Neuronal stem cell (in vitro differentiated cells): ENCODE results near the gene SEC14L3.
"Not testable (repeated sequence)": the region's sequence is repeated elsewhere in the genome, so short reads cannot be mapped to it uniquely, and the experiment has no call there.

ENCODE experiments used
- DNase-seq: peaks from one replicate; pipeline ENCODE4 v3.0.0-alpha.2; 2013; ENCODE audit warnings: low spot score
- H2AFZ ChIP-seq: one replicate; pipeline ENCODE4 v1.6.1; 2013; ENCODE audit warnings: mild to moderate bottlenecking, low read length, inconsistent platforms
- H2AK5ac ChIP-seq: 2 replicates; pipeline ENCODE4 v1.6.1; 2013; ENCODE audit warnings: low read depth, mild to moderate bottlenecking, inconsistent platforms, low read length, moderate library complexity, mixed read lengths
- H2BK120ac ChIP-seq: 2 replicates; pipeline ENCODE4 v1.6.1; 2013; ENCODE audit warnings: low read depth, mild to moderate bottlenecking, inconsistent platforms, low read length, moderate library complexity, mixed read lengths
- H2BK12ac ChIP-seq: one replicate; pipeline ENCODE4 v1.6.1; 2013; ENCODE audit warnings: low read length, inconsistent platforms
- H2BK15ac ChIP-seq: 2 replicates; pipeline ENCODE4 v1.6.1; 2013; ENCODE audit warnings: mild to moderate bottlenecking, low read length, inconsistent platforms, mixed read lengths
- H2BK5ac ChIP-seq: one replicate; pipeline ENCODE4 v1.6.1; 2013; ENCODE audit warnings: inconsistent platforms, mild to moderate bottlenecking, low read length, moderate library complexity
- H3K14ac ChIP-seq: one replicate; pipeline ENCODE4 v1.6.1; 2013; ENCODE audit warnings: low read length, inconsistent platforms
- H3K18ac ChIP-seq: 2 replicates; pipeline ENCODE4 v1.6.1; 2013; ENCODE audit warnings: low read length, inconsistent platforms
- H3K23ac ChIP-seq: 2 replicates; pipeline ENCODE4 v1.6.1; 2013; ENCODE audit warnings: low read depth, mild to moderate bottlenecking, mixed read lengths, low read length, inconsistent platforms; ENCODE audit not compliant: poor library complexity
- H3K27ac ChIP-seq: replicated peaks from 3 replicates; pipeline ENCODE4 v1.5.1; 2013; ENCODE audit warnings: low read length, inconsistent platforms
- H3K27me3 ChIP-seq, 3 experiments: 2 replicates each; pipeline ENCODE4 v1.6.1; 2013; ENCODE audit warnings: low read length in 3 of 3, mild to moderate bottlenecking in 2 of 3, inconsistent platforms in 1 of 3, low read depth in 1 of 3, mixed read lengths in 1 of 3, moderate library complexity in 1 of 3; ENCODE audit not compliant: control insufficient read depth in 3 of 3, insufficient read depth in 3 of 3
- H3K36me3 ChIP-seq, 2 donors: replicated peaks in 1 of 2; 2 replicates each; pipeline ENCODE4 v1.6.1; 2013; ENCODE audit warnings: low read length in 2 of 2; ENCODE audit not compliant: control insufficient read depth in 2 of 2, insufficient read depth in 2 of 2
- H3K4ac ChIP-seq: 2 replicates; pipeline ENCODE4 v1.6.1; 2013; ENCODE audit warnings: inconsistent platforms, mild to moderate bottlenecking, low read length, moderate library complexity
- H3K4me1 ChIP-seq, 2 donors: 1 replicate in 1 of 2; 2 replicates in 1 of 2; pipeline ENCODE4 v1.6.1; 2013; ENCODE audit warnings: low read length in 2 of 2, low read depth in 1 of 2; ENCODE audit not compliant: control insufficient read depth in 2 of 2, insufficient read depth in 1 of 2
- H3K4me2 ChIP-seq: one replicate; pipeline ENCODE4 v1.6.1; 2013; ENCODE audit warnings: mild to moderate bottlenecking, low read length, inconsistent platforms; ENCODE audit not compliant: insufficient read depth, poor library complexity, severe bottlenecking
- H3K4me3 ChIP-seq, 2 donors: 2 replicates each; pipeline ENCODE4 v1.5.1; 2013; ENCODE audit warnings: low read length in 2 of 2, mild to moderate bottlenecking in 2 of 2, inconsistent platforms in 1 of 2, moderate library complexity in 1 of 2
- H3K79me1 ChIP-seq: one replicate; pipeline ENCODE4 v1.6.1; 2013; ENCODE audit warnings: low read depth, mild to moderate bottlenecking, inconsistent platforms, low read length, moderate library complexity
- H3K9ac ChIP-seq: one replicate; pipeline ENCODE4 v1.6.1; 2013; ENCODE audit warnings: mild to moderate bottlenecking, low read depth, low read length, inconsistent platforms; ENCODE audit not compliant: poor library complexity
- H3K9me3 ChIP-seq, 2 donors: replicated peaks in 1 of 2; 2 replicates each; pipeline versions ENCODE3 to v1.6.1; 2013; ENCODE audit warnings: low read length in 2 of 2, mild to moderate bottlenecking in 2 of 2, inconsistent platforms in 1 of 2, low read depth in 1 of 2, mixed read lengths in 1 of 2, moderate library complexity in 1 of 2; ENCODE audit not compliant: control insufficient read depth in 2 of 2, insufficient read depth in 1 of 2
- H4K8ac ChIP-seq: one replicate; pipeline ENCODE4 v1.6.1; 2013; ENCODE audit warnings: low read depth, mild to moderate bottlenecking, inconsistent platforms, low read length, moderate library complexity
- H4K91ac ChIP-seq: one replicate; pipeline ENCODE4 v1.6.1; 2013; ENCODE audit warnings: low read length, low read depth, mild to moderate bottlenecking, inconsistent platforms; ENCODE audit not compliant: poor library complexity
- WGBS, 2 donors: extraction: QIAGEN DNeasy Blood & Tissue Kit; methylation state at CpG; one replicate each; pipeline ENCODE4 v1.1.7; 2013; ENCODE audit warnings: missing lambda C conversion rate in 2 of 2, mixed read lengths in 1 of 2; ENCODE audit not compliant: insufficient read length in 2 of 2, insufficient replicate concordance in 1 of 2; ENCODE audit errors: extremely low coverage in 2 of 2; 5-methylcytosine and 5-hydroxymethylcytosine counted together

Gene SEC14L3

DNA sequence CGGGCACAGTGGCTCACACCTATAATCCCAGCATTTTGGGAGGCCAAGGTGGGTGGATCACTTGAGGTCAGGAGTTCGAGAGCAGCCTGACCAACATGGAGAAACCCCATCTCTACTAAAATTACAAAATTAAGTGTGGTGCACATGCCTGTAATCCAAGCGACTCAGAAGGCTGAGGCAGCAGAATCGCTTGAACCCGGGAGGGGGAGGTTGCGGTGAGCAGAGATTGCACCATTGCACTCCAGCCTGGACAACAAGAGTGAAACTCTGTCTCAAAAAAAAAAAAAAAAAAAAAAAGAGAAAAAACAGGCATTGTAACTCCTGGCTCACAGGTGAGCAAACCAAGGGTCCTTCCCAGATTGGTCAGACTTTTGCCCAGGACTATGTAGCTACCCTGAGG is 11.3 kb downstream of the SEC14L3 start:
- not testable (repeated sequence) for H2BK15ac ChIP-seq, H4K91ac ChIP-seq, H3K14ac ChIP-seq, H3K18ac ChIP-seq, H3K27me3 ChIP-seq, H3K79me1 ChIP-seq, H3K4ac ChIP-seq, H4K8ac ChIP-seq, H2BK120ac ChIP-seq, H3K23ac ChIP-seq, H3K4me3 ChIP-seq, H3K9ac ChIP-seq, H3K9me3 ChIP-seq, H3K27ac ChIP-seq, H3K4me2 ChIP-seq, H2AK5ac ChIP-seq, H3K4me1 ChIP-seq, H2AFZ ChIP-seq, H2BK12ac ChIP-seq, H3K36me3 ChIP-seq, DNase-seq, H2BK5ac ChIP-seq
- no CpG with 5 or more reads among the region's 6 CpGs for WGBS, 2 donors

- no peaks in the 10 kb centered on the region for H3K79me1 ChIP-seq
- no peaks in the 10 kb centered on the region for H3K4me1 ChIP-seq
- no peak overlapping the region for H3K27ac ChIP-seq
- H2BK15ac ChIP-seq, result no peak overlapping the region
- H2BK12ac ChIP-seq, result no peak overlapping the region
- no peak overlapping the region for H3K14ac ChIP-seq
- H3K27me3 ChIP-seq, result peaks cover 0 to 2% (median 0%) of the 10 kb centered on the region in 3 experiments
- no peak overlapping the region for H3K18ac ChIP-seq
- no peak overlapping the region for H2BK5ac ChIP-seq
- H3K9ac ChIP-seq, result no peak overlapping the region
- no CpG with 5 or more reads among the region's 4 CpGs for WGBS, 2 donors
- no peak overlapping the region for H2AK5ac ChIP-seq
- no peak overlapping the region for H2BK120ac ChIP-seq
- H2AFZ ChIP-seq, result no peak overlapping the region
- no peaks in the 10 kb centered on the region for H3K36me3 ChIP-seq
- H4K91ac ChIP-seq, result no peak overlapping the region
- no peak overlapping the region for H3K23ac ChIP-seq
- no peak overlapping the region for H4K8ac ChIP-seq
- no peak overlapping the region for H3K4ac ChIP-seq
- H3K4me2 ChIP-seq, result no peak overlapping the region
- H3K4me3 ChIP-seq, result no peak overlapping the region
- no peaks in the 10 kb centered on the region for H3K9me3 ChIP-seq
- no peak for DNase-seq
Measured at GRCh38 chr22:30460147-30460546, 11.7 kb downstream of the SEC14L3 start.

GRCh38 chr22:30459181-30460052 is 12.4 kb downstream of the SEC14L3 start:
- no peak overlapping the region for H4K91ac ChIP-seq
- H3K27me3 ChIP-seq, result peaks cover 0 to 2% (median 0%) of the 10 kb centered on the region in 3 experiments
- H3K4me3 ChIP-seq, result no peak overlapping the region
- no peak overlapping the region for H2BK5ac ChIP-seq
- H3K36me3 ChIP-seq, result no peaks in the 10 kb centered on the region
- no peak overlapping the region for H2BK120ac ChIP-seq
- no peak overlapping the region for H2BK15ac ChIP-seq
- no peak overlapping the region for H3K14ac ChIP-seq
- no peak overlapping the region for H3K23ac ChIP-seq
- H3K27ac ChIP-seq, result no peak overlapping the region
- no peaks in the 10 kb centered on the region for H3K4me1 ChIP-seq
- H3K4ac ChIP-seq, result no peak overlapping the region
- H3K79me1 ChIP-seq, result no peaks in the 10 kb centered on the region
- no peak overlapping the region for H2AK5ac ChIP-seq
- peak; percentile 43 for DNase-seq
- H2AFZ ChIP-seq, result no peak overlapping the region
- no CpG with 5 or more reads among the region's 4 CpGs for WGBS, 2 donors
- H4K8ac ChIP-seq, result no peak overlapping the region
- H3K4me2 ChIP-seq, result no peak overlapping the region
- H3K9ac ChIP-seq, result no peak overlapping the region
- H2BK12ac ChIP-seq, result no peak overlapping the region
- H3K18ac ChIP-seq, result no peak overlapping the region
- no peaks in the 10 kb centered on the region for H3K9me3 ChIP-seq

DNA sequence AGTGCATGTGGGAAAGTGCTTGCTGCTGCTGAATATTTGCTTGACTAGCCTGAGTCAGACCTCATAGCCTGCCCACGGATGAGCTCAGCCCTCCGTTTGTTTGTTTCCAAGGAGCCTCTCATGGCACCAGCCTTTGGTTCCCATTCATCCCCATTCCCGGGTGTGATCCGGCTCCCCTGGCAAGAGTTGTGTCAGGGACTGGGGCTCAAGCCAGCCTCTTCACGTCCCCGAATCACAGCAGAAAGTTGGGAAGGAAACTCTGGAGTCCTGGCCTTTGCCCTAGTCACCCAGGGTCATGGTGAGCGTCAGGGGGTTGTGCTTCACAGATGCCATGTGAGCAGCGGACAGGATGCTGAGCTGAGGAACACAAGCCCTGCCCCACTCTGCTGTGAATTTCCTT is 13.8 kb downstream of the SEC14L3 start:
- H3K4me1 ChIP-seq, result no peaks in the 10 kb centered on the region
- H3K9me3 ChIP-seq, result no peaks in the 10 kb centered on the region
- no peak overlapping the region for H2BK5ac ChIP-seq
- no peak overlapping the region for H3K9ac ChIP-seq
- no peak overlapping the region for H4K8ac ChIP-seq
- WGBS, 2 donors, result no CpG with 5 or more reads among the region's 8 CpGs
- H3K4ac ChIP-seq, result no peak overlapping the region
- peaks cover 0 to 2% (median 0%) of the 10 kb centered on the region in 3 experiments for H3K27me3 ChIP-seq
- H3K27ac ChIP-seq, result no peak overlapping the region
- H2BK120ac ChIP-seq, result no peak overlapping the region
- DNase-seq, result no peak
- H3K23ac ChIP-seq, result no peak overlapping the region
- no peak overlapping the region for H4K91ac ChIP-seq
- no peak overlapping the region for H2BK12ac ChIP-seq
- no peak overlapping the region for H3K14ac ChIP-seq
- H3K18ac ChIP-seq, result no peak overlapping the region
- no peak overlapping the region for H3K4me2 ChIP-seq
- H2AK5ac ChIP-seq, result no peak overlapping the region
- H2AFZ ChIP-seq, result no peak overlapping the region
- no peak overlapping the region for H2BK15ac ChIP-seq
- H3K4me3 ChIP-seq, result no peak overlapping the region
- no peaks in the 10 kb centered on the region for H3K36me3 ChIP-seq
- H3K79me1 ChIP-seq, result no peaks in the 10 kb centered on the region
